NCI-H2107 treated with DMSO at 0.1 percent for 48 hours (cell line): ENCODE measurements around the gene CSNK1D.

ENCODE experiments used
- DNase-seq: peaks from one replicate; lab custom pipeline; 2025; ENCODE audit not compliant: unreplicated experiment; lab: John Stamatoyannopoulos, UW

Gene CSNK1D

DNA sequence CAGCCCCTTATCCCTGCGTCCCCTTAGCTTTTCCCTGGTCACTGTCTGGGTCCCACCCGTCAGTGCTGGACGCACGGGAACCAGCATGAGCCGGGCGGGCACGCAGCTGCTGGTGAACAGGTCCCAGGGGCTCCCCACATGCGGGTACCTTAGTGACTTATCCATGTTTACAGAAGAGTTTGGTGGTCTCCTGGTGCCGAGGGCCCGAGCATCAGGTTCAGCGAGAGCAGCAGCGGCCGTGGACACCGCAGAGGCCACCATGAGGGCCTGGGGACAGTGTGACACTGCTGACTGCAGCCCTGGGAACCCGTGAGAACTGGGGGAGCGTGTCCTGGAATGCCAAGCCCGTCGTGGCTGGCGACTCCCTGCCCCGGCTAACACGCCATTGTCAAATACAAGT lies 37.4 kb upstream of the CSNK1D start:
- DNase-seq: no peak

DNA sequence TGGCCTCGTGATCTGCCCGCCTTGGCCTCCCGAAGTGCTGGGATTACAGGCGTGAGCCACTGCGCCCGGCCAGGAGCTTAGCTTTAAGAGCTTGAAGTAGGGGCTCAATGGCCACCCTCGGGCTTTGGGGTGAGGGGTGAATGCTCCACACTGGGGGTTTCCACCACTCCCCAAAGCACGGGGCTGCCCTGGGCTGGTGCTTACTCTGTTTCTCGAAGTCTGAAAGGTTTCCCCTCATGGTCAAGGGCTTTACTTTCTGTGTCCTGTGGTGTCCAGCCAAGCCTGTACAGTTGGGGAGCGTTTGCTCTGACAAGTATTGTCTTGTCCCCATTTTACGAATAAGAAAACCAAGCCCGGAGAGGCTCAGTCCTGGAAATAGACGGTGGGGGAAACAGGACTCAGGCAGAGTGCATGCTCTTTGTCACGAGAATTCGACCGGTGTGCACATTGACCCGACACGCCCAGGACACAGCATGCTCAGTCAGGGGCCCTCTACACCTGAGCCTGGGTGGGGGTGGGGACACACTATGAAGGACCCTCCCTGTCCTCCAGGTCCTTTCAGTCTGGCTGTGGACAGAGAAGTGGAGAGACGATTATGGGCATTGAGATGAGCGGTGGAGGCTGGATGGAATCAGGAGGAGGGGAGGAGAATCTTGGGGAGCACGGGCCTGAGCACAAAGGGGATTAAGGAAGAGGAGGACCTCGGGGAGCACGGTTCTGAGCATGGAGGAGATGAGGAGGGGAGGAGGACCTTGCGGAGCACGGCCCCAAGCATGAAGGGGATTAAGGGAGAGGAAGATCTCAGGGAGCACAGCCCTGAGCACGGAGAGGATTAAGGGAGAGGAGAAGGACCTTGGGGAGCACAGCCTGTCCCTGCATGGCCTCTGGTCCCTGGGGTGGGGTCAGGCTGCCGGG lies 36.4 kb upstream of the CSNK1D start:
- DNase-seq: no peak

DNA sequence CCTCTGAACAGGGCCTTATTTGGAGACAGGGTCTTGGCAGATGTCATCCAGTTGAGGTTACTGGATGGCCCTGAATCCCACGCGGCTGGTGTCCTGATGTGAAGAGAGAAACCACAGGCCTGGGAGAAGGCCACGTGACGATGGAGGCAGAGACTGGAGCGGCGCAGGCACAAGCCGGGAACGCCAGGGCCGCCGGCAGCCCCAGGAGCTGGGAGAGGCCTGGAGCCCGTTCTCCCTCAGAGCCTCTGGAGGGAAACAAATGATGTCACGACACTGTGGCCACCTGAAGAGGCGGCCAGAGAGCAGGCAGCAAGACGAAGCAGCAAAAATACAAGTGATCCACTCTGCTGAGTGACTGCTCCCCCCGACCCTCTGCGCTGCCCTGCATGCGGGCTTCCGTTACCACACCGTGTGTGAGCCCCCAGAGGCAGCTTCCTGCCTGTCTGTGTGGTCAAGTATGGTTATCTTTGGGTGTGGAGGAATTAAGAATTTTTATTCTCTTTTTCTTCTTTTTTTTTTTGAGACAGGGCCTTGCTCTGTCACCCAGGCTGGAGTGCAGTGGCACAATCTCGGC lies 32.3 kb upstream of the CSNK1D start:
- no peak for DNase-seq

DNA sequence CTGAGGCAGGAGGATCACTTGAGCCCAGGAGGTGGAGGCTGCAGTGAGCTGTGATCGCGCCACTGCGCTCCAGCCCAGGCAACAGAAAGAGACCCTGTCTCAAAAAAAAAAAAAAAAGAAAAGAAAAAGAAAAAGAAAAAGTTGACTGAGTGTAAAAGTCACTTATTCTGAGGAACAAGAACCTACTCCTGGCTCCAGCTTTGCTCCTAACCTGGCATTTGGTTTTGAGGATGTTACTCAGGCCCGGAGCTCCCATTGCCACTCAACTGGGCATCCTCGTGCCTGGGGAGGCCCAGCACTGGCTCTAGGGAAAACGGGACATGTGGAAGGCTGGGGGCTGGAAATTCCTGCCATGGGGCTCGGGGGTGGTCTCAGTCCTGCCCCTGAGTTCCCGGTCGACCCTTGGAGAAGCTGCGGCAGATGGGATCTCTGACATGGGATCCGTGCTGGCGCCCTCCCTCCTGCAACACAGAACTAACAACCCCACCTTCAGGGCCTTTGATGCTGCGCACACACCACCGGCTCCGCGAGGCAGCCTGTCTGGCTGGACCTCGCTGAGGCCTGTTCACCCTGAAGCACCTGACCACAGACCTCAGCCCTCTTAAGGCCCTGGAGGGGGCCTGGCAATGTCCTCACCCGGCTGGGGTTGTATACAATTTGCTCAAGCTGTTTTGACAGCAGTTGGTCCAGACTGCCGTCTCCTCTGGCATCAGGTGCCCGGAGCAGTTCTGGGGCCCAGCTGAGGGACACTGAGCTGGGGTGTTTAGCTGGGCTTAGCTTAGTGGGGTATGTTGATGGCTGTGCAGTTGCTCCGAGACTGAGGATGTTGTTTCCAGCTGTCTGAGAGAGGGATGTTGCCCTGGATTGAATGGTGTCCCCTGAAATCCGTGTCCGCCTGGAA lies 31.6 kb upstream of the CSNK1D start:
- no peak for DNase-seq

DNA sequence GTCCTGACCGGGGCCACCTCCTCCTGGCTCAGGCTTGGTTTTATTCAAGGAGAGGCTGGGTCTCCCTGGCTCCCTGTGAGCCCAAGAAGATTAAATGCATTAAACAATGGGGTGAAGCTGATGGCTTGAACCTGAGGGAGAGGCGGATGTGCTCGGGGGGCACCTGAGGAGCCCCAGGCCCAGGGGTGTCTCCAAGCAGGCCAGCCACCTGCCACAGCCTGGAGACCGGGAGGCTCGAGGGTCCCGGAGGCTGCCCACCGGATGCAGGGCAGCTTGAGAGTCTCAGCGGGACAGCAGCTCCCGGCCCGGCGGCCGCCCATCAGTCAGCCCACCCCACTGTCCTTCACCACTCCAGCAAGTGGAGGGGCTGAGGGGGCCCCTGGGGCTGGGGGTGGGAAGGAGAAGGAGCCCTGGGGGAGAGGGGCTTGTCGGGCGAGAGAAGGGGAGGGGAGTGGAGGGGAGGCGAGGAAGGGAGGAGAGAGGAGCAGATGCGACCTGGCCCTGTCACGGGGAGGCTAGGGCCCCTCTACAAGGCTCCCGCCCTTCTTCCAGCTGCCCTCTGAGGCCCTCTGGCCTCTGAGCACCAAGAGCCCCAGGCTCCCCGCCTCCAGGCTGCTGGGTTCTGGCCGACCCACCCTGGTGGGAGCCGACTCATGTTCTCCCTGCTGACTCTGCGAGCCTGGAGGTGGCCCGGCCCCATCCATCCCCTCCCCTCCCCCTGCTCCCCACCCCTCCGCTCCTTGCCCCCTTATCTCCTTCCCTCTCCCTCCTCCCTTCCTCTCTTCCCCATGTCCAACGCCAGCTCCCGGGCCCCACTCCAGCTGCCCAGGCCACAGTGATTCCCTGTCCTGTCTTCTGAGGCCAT lies 30.7 kb upstream of the CSNK1D start:
- DNase-seq: no peak

DNA sequence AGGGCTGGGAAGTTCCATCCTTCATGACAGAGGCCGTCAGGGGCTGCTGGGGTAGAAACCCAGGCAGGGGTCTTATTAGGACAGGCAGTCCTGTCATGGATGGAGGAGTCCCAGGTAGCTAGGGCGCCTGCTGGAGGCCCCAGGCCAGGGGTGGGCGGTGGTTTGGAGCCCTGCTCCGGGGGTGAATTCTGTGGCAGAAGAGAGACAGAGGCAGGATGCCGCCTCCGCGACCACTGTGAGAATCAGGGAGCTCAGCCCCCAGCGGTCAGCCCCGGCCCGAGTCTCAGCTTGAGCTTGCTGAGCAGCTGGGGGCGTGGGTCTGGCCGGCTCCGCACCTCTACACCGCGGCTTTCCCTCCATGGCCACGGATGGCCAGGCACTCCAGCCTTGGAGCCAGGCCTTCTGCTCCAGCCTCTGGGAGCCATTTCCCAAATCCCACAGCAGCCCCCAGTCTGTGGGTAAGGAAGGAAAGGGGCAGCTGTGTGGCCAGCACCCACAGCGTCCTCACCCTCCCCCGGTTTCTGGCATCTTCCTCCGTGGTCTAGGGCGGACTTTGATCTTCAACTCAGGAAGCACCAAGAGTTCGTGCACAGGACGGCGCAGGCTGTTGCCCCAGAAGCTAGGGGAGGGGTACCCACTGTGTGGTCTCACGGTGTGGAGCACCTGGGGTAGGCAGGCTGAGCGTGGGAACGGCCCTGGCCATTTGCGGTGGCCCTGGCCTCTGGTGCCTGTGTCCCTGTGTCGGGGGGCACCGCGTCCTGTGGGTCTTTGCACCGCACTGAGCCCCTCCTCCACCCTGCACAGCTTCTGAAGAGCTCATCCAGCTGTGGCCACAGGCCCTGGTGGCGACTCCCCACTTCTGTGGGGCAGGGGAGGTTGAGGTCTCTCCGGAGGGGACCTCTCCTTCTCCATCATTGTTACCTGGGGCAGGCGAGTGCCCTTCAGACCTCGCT lies 29.8 kb upstream of the CSNK1D start:
- no peak for DNase-seq

DNA sequence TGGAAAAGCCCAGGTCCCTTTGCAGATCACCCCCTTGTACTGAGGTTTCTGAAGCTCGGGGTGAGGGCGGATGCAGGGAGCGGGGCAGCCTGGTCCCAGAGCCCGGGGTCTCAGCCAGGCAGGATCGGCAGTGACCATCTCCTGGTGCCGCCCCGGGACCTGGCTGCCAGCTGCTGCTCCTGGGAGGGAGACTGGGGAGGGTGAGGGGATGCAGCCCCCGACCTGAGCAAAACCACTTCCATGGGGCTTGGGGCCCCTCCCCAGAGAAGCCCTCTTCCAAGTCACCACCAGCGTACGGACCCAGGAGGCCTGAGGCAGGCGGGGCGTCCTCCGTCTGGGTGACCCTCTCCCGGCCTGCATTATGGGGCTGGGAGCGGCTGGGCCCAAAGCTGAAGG lies 29.1 kb upstream of the CSNK1D start:
- no peak for DNase-seq

DNA sequence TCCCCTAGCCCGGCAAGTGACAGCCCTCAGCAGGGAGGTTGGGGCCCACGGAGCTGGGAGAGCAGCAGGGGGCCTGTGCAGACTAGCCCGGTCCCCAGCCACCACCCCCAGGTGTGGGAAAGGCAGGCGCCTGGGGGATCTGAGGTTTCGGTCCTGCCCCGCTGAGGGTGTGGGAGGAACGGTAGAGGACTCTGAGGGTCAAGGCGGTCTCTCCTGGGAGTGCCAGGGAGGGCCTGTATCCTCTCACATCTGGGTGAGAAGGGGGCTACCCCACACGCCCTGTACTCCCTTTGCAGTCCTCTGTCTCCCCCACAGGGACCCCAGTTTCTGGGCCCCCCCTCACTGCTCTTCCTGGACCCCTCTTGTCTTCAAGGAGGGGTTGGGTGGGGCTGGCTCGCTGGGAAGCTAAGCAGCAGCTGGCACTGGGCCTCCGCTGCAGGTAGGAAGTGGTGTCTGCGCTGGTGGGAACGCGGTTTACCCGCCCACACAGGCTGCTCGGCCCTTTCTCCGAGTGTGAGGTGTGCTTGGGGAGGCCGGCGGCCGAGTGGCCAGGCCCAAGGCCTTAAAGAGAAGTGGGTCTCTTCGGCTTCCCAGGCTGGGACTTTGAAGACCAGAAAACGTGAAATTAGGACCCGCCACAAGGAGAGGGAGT lies 28.5 kb upstream of the CSNK1D start:
- no peak for DNase-seq

DNA sequence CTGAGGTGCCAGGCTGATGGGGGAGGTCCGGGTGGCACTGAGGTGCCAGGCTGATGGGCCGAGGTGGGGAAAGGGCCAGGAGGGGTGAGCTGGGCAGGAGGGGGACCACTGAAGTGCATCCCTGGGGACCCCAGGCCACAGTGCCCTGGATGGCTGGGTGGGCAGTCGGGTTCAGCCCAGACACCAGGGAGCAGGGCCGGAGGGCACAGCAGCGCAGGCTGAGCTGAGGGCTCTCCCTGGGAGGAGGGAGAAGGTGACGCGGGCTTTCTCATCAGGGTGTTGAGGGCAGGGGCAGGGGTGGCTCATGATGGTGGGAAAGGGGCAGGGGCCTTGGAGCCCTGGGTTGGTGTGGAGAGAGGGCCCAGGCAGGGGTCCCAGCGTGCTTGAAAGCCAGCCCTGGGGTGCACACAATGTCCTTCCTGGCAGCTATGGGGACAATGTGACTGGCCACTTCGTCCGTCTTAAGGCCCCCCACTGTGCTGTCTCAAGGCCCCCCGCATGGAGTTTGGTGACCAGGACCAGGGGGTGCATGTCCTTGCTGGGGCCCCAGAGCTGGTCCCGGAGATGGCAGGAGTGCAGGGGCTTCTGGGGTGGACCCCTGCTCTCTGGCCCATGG lies 27.9 kb upstream of the CSNK1D start:
- DNase-seq: no peak

DNA sequence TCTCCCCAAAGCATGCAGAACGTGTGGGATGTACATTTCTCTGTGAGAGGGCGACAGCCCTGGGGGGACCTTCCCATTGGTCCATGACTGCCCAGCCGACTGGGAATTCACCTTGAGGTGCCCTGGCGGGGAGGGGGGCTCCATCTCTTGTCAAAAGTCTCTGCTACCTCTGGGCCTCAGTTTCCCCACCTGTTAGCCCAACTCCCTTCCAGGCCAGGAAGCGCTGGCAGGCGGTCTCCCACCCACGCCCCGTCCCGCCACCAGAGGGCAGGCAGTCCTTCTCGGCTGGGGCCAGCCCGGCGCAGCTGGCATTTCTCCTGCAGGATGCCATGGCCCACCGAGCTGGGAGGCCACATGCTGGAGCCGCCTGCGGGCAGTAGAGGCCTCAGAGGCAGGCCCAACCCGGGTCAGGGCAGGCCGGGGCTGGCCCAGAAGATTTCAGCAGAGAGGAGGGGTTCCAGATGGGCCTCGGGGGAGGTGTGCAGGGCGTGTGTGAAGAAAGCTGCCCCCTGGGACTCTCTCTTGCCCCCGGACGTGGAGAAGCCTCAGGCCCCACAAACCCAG lies 27.3 kb upstream of the CSNK1D start:
- no peak for DNase-seq

DNA sequence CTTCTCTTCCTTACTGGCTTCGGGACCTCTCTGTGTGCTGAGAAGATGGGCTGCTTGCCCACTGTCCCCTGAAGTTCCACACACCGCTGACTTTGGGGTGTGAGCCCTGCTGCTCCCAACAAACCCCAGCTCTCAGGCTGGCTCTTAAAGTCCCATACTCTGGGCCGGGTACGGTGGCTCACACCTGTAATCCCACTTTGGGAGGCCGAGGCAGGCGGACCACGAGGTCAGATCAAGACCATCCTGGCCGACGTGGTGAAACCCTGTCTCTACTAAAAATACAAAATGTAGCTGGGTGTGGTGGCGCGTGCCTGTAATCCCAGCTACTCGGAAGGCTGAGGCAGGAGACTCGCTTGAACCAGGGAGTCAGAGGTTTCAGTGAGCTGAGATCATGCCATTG lies 26.7 kb upstream of the CSNK1D start:
- DNase-seq: no peak

DNA sequence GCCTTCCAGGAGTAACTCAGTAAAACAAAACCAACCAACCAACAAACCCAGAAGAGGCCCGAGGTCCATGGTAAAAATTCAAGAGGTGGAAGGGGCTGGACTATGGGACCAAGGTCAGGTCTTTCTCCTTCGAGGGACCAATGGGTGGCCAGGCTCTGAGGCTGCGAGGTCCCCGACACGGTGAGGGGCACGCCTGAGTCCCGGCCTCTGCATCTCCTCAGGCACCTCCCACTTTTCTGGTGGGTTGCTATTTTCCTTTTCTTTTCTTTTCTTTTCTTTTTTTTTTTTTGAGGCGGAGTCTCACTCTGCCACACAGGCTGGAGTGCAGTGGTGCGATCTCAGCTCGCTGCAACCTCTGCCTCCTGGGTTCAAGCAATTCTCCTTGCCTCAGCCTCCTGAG lies 26.0 kb upstream of the CSNK1D start:
- DNase-seq: no peak

DNA sequence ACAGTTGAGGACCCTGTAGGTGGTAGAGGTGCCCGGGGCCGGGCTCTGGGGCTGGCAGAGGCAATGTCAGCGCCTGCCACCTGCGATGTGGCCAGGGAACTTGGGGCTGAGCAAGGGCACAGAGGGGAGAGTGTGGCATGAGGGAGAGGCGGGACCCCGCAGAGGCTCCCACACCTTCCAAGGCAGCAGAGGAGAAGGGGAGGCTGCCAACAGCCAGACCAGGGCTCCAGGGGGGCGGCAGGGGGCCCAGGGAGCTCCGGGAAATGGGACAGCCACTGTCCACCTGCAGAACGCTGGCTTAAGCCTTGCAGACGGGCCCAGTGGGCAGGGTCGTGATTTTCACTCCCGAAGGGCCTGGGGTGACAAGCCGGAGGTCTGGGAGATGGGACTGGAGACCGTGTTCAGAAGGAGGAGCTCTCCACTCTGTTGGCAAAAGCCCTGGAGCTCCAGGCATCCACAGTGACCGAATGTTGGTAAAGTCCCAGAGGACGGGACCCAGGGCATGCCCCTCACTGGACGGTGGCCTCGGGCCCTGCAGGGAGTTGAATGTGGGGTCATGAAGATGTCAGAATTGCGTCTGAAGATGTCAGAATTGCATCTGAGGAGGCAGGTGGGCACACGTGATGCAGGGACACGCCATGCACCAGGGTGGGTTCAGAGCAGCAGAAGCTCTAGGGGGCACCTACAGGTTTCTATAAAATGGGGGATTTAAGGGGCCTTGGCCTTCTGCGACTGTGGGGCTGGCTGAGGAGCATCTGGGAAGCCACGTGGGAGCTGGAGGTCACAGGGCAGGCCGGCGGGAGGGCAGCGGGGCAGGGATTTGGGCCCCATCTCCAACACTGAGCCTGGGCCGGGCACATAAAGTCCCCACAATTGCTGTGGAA lies 25.3 kb upstream of the CSNK1D start:
- DNase-seq: no peak

DNA sequence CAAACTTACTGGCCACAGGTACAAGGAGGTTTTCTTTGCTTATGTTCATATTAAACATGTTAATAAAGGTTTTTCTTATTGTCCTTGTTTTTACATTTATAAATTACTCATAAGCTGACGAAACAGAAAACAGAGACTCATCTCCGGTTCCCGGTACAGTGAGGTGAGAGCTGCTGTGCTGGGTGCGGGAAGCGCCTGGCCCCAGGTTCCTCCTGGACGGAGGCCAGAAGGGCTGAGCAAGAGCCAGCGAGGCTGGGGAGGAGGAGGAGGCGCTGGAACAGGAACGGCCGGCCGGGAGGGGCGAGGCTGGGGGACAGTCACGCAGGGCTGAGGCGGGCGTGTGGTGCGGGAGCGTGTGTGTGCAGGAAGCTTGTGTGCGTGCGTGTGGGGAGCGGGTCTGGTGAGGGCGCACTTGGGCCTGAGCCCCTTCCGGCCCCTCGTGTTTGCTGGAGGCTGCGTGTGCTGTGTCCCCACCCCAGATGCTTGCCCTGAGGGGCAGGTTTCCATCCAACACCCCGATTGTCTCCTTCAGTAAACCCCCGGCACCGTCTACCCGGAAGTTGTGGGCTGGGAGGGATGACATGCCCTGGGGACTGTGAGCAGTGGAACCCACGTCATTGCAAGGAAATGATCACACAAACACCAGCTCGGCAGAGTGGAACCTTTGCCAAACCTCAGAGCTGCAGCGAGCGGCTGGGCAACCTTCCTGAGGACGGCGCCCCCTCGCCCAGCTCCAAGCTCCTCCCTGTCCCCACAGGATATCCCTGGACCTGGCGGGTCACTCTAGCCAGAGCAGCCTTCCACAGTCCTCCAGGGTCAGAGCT lies 24.4 kb upstream of the CSNK1D start:
- peak; percentile 30 for DNase-seq

DNA sequence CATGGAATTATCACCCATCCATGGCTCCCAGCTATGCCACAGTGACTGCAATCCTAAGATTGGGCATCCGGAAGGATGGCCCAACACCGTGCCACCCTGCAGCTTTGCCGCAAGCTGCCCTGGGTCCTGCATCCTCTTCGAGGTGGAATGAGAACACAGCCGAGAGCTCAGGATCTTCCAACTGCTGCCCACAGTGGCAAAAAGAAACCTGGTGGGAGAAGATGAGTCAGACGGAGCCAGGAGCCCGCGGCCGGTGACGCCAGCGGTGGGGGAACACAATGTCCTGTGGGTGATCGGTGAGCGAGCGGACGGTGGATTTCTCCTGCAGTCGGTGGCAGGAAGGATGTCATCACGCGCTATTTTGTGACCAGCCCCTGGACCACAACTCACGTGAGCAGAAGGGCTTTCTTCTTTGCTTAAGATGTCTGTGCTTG lies 23.8 kb upstream of the CSNK1D start:
- DNase-seq: peak; percentile 32

DNA sequence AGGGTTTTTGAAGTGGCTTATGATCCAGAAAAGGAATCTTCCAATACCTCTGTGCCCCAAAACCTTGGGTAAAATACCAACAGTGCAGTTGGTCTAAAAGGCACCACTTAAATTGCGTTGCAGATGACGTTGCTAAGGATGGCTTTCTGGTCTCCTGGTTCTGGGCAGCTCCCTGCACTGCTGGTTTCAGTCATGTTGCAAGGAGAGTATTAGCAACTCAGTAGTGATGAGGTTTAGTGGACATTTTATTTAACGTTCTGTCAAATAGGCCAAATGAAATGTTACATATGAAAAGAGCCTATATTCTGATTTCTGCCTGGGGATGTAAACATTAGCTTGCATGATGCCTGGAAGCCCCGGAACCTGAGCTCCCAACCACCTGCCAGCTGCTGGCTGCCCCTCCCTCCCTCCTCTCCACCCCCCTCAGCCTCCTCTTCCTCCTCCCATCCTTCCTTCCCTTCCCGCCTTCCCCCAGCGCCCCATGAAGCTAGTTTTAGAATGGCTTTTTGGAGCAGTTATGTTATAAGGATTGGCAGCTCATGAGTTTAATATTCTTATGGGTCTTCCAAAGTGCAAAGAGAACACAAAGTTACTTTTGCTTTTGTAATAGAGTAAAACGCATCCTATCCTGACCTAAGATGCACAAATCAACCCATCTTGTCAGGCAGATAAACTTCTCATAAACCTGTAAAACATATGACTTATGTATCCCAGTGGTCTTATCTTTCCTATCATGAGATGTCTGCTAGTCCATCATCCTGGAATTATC lies 23.2 kb upstream of the CSNK1D start:
- DNase-seq: peak; percentile 19
